ENCODE results near the gene TXNRD1.
A peak's percentile ranks its signal among the peaks of the same experiment; 100 is the strongest.

The TXNRD1 gene

DNA sequence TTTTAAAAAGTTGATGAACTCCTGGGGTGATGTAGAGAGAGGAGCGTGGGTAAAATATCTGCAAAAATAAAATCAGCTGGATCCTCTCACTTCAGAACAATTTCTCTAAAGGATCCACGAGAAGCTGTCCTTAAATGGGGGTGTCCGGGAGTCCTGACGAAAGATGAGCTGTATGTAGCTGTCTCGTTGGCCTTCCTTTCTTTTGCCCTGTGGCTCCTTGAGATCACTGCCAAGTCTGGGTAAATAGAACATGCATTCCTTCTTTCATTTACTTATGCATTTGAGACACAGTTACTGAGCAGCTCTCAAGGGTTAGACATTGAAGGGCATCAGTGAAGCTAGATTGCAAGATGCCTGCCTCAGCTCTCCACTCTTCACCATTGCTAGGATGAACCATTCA lies 35.2 kb upstream of the TXNRD1 start:
- no peak for DNase-seq (ENCODE audit: low read depth)
- TF ChIP-seq, protein P1, sequence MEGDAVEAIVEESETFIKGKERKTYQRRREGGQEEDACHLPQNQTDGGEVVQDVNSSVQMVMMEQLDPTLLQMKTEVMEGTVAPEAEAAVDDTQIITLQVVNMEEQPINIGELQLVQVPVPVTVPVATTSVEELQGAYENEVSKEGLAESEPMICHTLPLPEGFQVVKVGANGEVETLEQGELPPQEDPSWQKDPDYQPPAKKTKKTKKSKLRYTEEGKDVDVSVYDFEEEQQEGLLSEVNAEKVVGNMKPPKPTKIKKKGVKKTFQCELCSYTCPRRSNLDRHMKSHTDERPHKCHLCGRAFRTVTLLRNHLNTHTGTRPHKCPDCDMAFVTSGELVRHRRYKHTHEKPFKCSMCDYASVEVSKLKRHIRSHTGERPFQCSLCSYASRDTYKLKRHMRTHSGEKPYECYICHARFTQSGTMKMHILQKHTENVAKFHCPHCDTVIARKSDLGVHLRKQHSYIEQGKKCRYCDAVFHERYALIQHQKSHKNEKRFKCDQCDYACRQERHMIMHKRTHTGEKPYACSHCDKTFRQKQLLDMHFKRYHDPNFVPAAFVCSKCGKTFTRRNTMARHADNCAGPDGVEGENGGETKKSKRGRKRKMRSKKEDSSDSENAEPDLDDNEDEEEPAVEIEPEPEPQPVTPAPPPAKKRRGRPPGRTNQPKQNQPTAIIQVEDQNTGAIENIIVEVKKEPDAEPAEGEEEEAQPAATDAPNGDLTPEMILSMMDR (IDR thresholded peaks at IDR 0.05; ENCODE audit: low read depth, low read length) = no peak
- TF ChIP-seq, protein P2, sequence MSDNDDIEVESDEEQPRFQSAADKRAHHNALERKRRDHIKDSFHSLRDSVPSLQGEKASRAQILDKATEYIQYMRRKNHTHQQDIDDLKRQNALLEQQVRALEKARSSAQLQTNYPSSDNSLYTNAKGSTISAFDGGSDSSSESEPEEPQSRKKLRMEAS (IDR thresholded peaks at IDR 0.05; ENCODE audit: low read depth, low read length) = no peak
- no peak for TF ChIP-seq POLR2A (IDR thresholded peaks at IDR 0.05; ENCODE audit: extremely low read depth, insufficient read length)
- no peak overlapping the region for H3K4me3 ChIP-seq (ENCODE audit: low read depth, low read length)

DNA sequence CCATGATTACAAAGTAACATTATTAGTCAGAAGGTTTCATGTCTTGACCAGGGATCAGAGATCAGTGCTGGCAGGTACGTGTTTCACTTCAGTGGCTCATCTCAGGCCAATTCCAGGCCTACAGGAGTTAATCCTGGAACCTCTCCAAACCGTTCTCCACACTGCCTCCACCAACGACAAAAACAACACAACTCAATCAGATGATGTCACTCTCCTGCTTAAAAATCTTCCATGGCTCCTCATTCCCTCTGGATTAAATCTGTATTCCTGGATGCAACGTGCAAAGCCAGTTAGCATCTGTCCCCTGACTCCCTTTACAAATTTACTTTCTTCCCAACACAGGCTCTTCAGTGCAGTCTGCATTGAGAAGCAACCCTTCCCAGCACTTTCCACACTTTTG lies 34.3 kb upstream of the TXNRD1 start:
- no peak for DNase-seq (ENCODE audit: low read depth)

DNA sequence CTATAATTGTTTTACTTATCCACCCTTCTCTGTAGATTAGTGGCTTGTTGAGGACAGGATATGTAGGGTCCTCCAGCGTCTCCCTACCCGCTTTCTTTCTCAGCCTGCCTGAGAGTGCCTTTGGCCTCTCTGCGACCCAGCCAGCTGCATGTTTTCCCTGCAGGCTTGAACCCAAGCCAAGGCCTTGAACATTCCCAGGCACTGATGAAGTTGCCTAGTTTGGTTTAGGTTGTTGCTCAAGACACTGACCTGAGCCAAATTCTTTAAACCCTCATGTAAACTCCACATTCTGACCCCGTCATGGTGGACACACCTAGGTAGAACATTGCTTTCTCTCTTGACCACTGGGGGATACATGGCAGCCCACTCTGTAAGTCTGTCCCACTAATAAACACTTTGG lies 33.4 kb upstream of the TXNRD1 start:
- no peak for TF ChIP-seq POLR2A (IDR thresholded peaks at IDR 0.05; ENCODE audit: extremely low read depth, insufficient read length)
- no peak for TF ChIP-seq MYC (IDR thresholded peaks at IDR 0.05; ENCODE audit: low read depth, low read length)
- no peak for DNase-seq (ENCODE audit: low read depth)
- H3K4me3 ChIP-seq (ENCODE audit: low read depth, low read length) = no peak overlapping the region

More for the DNA sequence above, 34.3 kb upstream of the TXNRD1 start:
- no peak for TF ChIP-seq POLR2A (IDR thresholded peaks at IDR 0.05; ENCODE audit: extremely low read depth, insufficient read length)
- TF ChIP-seq, protein P1 (IDR thresholded peaks at IDR 0.05; ENCODE audit: low read depth, low read length) = no peak
- TF ChIP-seq, protein P2 (IDR thresholded peaks at IDR 0.05; ENCODE audit: low read depth, low read length) = no peak
- no peak for TF ChIP-seq MYC (IDR thresholded peaks at IDR 0.05; ENCODE audit: low read depth, low read length)
- no peak overlapping the region for H3K4me3 ChIP-seq (ENCODE audit: low read depth, low read length)

DNA sequence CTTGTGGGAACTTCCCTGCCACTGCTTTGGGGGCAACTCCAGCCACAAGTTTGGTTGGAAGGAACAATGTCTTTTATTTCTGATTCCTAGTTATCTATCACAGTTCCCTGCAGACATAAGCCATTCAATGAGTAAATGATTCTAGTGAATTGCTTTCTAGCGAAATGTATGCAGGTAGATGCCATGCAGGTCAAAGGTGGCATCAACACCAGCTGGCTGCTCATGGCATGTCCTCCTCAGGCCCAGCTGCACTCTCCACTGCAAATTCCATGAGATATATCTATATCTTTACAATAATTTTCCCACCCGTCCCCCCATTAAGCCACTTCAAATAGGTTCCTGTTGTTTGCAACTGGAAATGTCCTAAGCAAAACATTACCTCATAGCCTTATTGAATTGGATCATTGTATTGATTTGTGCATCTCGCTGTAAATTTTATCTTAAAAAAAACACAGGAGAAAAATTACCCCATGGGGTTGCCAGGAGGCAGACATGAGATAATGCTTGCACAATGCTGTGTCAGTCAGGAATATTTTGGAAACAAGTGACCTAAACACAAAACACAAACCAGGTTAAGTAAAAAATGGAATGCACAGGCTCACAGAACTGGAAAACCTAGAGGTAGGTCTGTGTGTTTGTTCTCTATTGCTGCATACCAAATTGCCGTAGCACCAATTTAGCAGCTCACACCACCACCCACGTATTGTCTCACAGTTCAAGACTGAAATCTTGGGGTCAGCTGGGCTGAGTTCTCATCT lies 32.8 kb upstream of the TXNRD1 start:
- no peak for DNase-seq (ENCODE audit: low read depth)
- TF ChIP-seq POLR2A (IDR thresholded peaks at IDR 0.05; ENCODE audit: extremely low read depth, insufficient read length) (no peak), MYC (IDR thresholded peaks at IDR 0.05; ENCODE audit: low read depth, low read length) (no peak)
- TF ChIP-seq, protein P2 (IDR thresholded peaks at IDR 0.05; ENCODE audit: low read depth, low read length) = no peak
- TF ChIP-seq, protein P1 (IDR thresholded peaks at IDR 0.05; ENCODE audit: low read depth, low read length) = no peak
- H3K4me3 ChIP-seq (ENCODE audit: low read depth, low read length) = no peak overlapping the region

- TF ChIP-seq POLR2A (IDR thresholded peaks at IDR 0.05; ENCODE audit: extremely low read depth, insufficient read length) (no peak), MYC (IDR thresholded peaks at IDR 0.05; ENCODE audit: low read depth, low read length) (no peak)
- TF ChIP-seq, protein P1 (IDR thresholded peaks at IDR 0.05; ENCODE audit: low read depth, low read length) = no peak
- TF ChIP-seq, protein P2 (IDR thresholded peaks at IDR 0.05; ENCODE audit: low read depth, low read length) = no peak
Measured at GRCh38 chr12:104183443-104183842, 32.1 kb upstream of the TXNRD1 start.

GRCh38 chr12:104187446-104188155 lies 28.0 kb upstream of the TXNRD1 start:
- H3K4me3 ChIP-seq (ENCODE audit: low read depth, low read length) = no peak overlapping the region
- no peak for TF ChIP-seq MYC (IDR thresholded peaks at IDR 0.05; ENCODE audit: low read depth, low read length)
- TF ChIP-seq, protein P1 (IDR thresholded peaks at IDR 0.05; ENCODE audit: low read depth, low read length) = no peak
- no peak for TF ChIP-seq POLR2A (IDR thresholded peaks at IDR 0.05; ENCODE audit: extremely low read depth, insufficient read length)
- TF ChIP-seq, protein P2 (IDR thresholded peaks at IDR 0.05; ENCODE audit: low read depth, low read length) = no peak
- no peak for DNase-seq (ENCODE audit: low read depth)

More at GRCh38 chr12:104183443-104183842, 32.1 kb upstream of the TXNRD1 start:
- DNase-seq (ENCODE audit: low read depth) = peak; percentile 37
- no peak overlapping the region for H3K4me3 ChIP-seq (ENCODE audit: low read depth, low read length)
